ENCODE results near the gene LRRC4C.
"Not testable (repeated sequence)": the region's sequence is repeated elsewhere in the genome, so short reads cannot be mapped to it uniquely, and the experiment has no call there.

Gene LRRC4C

GRCh38 chr11:41050791-41051190 lies 408.7 kb downstream of the LRRC4C start:
- DNase-seq (ENCODE audit: insufficient read length, low spot score) (no peak), FAIRE-seq (no peak)

DNA sequence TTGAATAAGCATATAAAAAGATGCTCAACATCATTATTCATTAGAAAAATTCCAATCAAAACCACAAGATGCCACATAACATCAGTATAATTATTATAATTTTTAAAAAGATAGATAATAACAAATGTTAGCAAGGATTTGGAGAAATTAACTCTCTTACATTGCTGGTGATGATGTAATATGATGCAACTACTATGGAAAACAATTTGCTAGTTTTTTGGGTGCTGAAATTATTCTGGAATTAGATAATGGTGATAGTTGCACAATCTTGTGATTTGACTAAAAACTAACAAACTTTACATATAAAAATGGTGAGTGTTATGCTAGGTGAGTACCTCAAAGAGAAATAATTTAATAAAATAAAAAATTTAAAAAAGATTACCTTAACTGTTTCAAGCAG lies 412.2 kb downstream of the LRRC4C start:
- DNase-seq (ENCODE audit: insufficient read length, low spot score), result no peak
- FAIRE-seq, result no peak

DNA sequence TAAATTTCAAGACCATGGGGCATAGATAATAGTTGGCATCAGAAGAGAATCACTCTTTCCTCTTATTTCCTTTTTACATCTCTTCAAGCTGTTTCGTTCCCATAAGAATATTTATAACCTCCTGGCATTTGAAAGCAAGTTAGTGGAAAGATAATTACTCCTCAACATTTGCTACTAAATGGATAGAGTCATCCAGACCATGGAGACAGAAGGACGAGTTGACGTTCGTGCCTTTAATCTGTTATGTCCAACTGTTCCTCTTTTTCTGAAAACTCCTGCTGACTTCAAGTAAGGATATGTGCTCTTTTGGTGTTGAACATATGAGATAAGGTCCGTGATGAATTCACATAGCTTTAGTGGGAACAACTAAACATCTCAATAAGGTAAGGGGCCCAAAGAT lies 414.2 kb downstream of the LRRC4C start:
- FAIRE-seq (no peak), DNase-seq (ENCODE audit: insufficient read length, low spot score) (no peak)

DNA sequence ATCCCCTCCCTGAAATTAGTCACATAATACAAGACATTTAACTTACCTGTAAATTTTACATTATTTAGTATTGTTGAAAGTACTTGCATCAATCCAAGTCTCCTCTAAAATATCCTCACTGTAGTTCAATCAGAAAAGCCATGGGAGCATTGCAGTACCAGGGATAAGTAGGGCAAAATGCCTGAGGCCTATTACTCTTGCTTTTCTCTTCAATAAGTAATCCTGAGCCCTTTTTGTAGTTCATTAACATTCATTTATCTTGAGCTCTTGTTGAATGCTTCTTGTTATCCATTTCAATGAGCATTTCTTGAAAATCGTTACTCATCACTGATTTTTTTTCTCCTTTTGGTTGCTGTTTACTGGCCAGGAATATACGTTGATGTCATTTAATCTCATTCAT lies 414.7 kb downstream of the LRRC4C start:
- FAIRE-seq (no peak), DNase-seq (ENCODE audit: insufficient read length, low spot score) (no peak)

- DNase-seq (ENCODE audit: insufficient read length, low spot score) (no peak), FAIRE-seq (no peak)
Measured at GRCh38 chr11:41042688-41043087, 416.8 kb downstream of the LRRC4C start.

- FAIRE-seq, result no peak
- DNase-seq (ENCODE audit: insufficient read length, low spot score), result no peak
Measured at GRCh38 chr11:41040474-41040873, 419.0 kb downstream of the LRRC4C start.

- no peak for DNase-seq (ENCODE audit: insufficient read length, low spot score)
- no peak for FAIRE-seq
Measured at GRCh38 chr11:41039592-41039991, 419.9 kb downstream of the LRRC4C start.

DNA sequence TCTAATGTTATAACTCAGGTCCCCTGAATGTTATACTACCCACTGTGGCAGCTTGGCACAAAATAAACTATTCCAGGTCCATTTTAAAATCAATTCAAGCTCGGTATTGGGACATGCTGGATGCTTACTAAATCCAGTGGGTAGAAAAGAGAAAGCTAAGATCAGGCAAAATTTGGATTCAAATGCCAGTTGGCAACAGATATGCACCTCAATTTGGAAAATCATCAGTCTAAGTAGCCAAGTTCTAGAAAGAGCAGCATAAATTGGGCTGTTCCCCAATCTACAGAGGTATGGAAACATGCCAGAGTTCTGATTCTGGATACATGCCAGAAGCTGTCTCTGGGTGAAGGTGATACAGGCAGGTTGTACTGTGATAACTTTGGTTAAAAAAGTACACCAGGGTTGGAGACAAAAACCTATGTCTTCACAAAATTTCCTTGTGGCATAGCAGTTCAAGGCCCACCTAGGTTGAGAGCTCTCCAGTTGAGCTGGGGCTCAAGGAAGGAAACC lies 427.8 kb downstream of the LRRC4C start:
- FAIRE-seq, result no peak
- DNase-seq (ENCODE audit: insufficient read length, low spot score), result no peak

- FAIRE-seq, result no peak
- DNase-seq (ENCODE audit: insufficient read length, low spot score), result no peak
Measured at GRCh38 chr11:41020259-41020658, 439.2 kb downstream of the LRRC4C start.

DNA sequence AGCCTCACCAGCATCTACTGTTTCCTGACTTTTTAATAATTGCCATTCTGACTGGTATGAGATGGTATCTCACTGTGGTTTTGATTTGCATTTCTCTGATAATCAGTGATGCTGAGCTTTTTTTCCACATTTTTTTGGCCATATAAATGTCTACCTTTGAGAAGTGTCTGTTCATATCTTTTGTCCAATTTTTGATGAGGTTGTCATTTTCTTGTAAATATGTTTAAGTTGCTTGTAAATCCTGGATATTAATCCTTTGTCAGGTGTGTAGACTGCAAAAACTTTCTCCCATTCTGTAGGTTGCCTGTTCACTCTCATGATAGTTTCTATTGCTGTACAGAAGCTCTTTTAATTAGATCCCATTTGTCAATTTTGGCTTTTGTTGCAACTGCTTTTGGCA lies 439.8 kb downstream of the LRRC4C start:
- not testable (repeated sequence) for FAIRE-seq

GRCh38 chr11:41018224-41018623 lies 441.2 kb downstream of the LRRC4C start:
- FAIRE-seq, result no peak
- DNase-seq (ENCODE audit: insufficient read length, low spot score), result no peak

More for the DNA sequence above, 439.8 kb downstream of the LRRC4C start:
- not testable (repeated sequence) for DNase-seq (ENCODE audit: insufficient read length, low spot score)

- DNase-seq (ENCODE audit: insufficient read length, low spot score), result no peak
- FAIRE-seq, result no peak
Measured at GRCh38 chr11:41010361-41011050, 448.9 kb downstream of the LRRC4C start.

- FAIRE-seq (no peak), DNase-seq (ENCODE audit: insufficient read length, low spot score) (no peak)
Measured at GRCh38 chr11:41005986-41006385, 453.5 kb downstream of the LRRC4C start.

DNA sequence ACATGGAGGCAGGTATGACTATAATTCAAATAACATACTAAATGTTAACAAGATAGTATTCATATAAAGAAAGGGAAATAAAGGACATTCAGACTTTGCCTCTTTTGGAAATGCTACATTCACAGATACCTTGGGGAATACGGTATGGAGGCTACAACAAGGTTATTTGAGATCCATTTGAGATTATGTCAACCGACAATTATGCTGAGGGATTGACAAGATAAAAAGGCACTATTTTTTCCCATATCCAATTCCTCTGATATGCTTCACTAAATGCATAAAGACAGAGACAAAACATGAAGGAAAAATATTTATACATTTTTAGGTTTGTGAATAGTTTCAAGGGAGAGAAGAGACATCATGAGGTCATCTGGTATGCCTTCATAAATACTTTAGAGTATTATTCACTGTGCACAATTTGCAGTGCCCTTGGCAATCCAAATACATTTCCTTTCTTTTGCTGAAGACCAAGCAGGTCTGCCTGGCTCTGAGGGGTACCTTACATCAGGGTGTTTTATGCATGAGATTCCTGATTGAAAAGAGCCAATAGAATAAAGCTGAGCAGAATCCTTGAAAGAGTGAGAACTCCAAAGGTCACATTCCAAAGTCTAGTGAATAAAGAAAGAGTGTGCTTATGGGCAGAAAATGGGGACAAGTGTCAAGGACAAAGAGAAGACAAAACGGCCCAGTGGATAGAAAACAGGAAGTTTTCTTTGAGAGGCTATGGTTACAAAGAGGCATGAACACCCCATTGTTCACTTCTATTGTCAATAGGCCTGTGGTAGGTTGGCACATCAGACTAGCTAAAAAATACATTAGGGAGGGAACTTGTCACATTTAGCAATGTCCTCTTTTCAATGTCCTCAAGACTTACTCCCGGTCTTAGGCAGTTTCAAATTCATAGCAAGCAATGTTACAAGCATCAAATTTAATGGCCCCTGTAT lies 455.8 kb downstream of the LRRC4C start:
- FAIRE-seq, result no peak
- no peak for DNase-seq (ENCODE audit: insufficient read length, low spot score)

DNA sequence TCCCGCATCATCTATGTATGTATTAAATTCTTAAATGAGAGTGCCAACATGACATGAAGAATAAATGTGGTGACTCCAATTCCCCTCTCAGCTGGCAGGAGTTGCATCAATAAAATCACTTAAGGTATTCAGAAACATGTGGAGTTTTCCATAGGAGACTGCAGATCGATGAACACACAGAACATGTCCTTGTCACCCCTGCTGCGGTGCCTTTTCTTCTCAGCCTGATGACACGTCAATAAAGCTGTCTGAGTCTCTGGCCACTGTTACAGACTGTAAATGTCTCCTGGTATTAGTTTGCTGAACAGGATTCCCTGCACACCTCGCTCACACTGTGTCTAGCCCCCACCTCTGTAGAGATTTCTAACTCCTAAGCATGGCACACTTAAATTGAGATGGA lies 460.5 kb downstream of the LRRC4C start:
- FAIRE-seq (no peak), DNase-seq (ENCODE audit: insufficient read length, low spot score) (no peak)

DNA sequence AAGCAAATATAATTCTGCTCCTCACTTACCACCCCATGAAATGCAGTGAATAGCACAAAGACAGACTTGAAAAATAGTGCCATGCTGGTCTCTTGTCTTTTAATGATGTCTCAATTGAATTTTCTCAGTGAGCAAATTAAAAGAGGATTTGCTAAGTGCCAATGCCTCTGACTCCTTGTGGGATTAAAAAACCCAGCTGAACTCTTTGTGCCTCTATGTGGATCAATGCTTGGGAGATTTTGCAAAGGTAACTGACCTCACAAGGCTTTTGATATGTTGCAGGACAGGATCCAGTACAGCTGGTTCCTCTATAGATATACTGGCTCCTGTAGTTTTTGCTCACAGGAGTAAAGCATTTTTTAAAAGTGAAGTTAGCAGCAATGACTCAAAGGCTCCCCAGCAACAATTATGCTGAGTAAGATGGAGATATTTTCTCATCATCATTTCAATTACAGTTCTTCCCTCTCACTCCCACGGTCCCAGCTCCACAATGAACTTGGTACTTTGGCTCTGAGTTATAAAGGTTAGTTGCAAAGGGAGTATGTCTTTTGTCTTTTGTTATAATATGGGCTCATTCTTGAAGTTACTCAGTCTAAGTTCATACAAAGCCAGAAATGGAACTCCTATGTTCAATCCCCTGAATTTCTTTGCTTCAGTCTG lies 471.5 kb downstream of the LRRC4C start:
- FAIRE-seq (no peak), DNase-seq (ENCODE audit: insufficient read length, low spot score) (no peak)

- DNase-seq (ENCODE audit: insufficient read length, low spot score), result no peak
- FAIRE-seq, result no peak
Measured at GRCh38 chr11:40986320-40986719, 473.1 kb downstream of the LRRC4C start.

- DNase-seq (ENCODE audit: insufficient read length, low spot score) (no peak), FAIRE-seq (no peak)
Measured at GRCh38 chr11:40975076-40975475, 484.4 kb downstream of the LRRC4C start.

DNA sequence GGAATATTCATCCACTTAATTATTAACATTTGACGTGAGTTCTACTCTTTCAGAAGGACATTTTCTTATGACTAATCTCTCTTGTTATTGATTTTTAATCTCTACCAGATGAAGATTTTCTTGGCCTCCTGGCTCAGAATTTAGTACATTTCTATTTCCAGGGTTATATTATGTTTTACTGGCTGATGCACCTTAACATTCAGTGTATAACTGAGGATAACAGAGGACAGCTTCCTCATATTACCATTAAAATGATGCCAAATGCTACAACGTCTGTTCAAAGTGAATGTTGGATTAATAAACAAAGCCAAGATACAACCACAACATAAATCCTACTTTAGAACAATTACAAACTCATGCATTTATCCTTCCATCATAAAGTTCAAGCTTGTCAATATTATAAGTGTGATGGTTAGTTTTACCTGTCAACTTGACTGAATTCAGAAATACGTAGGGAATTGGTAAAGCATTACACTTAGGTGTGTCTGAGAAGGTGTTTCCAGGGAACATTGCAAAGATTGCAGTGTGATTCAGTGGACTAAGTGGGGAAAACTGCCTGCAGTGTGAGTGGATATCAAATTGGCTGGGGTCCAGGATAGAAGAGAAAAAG lies 485.2 kb downstream of the LRRC4C start:
- no peak for DNase-seq (ENCODE audit: insufficient read length, low spot score)
- no peak for FAIRE-seq

DNA sequence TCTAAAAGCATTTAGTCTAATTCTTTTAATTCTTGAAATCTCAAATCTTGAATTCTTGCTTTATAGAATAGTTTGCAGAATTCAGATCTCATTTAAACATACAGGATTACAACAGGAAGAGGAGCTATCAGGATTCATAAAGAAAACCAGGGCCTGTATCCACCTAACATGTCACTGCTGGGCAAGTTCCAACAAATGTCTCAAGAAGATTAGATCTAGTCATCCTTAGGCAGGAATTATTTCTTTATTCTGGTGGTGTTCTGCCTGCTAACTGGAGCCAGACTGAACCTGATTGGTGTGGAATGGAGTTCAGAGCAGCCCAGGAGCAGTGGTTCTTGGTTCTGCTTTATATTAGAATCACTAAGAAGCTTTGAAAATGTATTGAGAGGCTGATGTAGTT lies 500.7 kb downstream of the LRRC4C start:
- FAIRE-seq (no peak), DNase-seq (ENCODE audit: insufficient read length, low spot score) (no peak)

DNA sequence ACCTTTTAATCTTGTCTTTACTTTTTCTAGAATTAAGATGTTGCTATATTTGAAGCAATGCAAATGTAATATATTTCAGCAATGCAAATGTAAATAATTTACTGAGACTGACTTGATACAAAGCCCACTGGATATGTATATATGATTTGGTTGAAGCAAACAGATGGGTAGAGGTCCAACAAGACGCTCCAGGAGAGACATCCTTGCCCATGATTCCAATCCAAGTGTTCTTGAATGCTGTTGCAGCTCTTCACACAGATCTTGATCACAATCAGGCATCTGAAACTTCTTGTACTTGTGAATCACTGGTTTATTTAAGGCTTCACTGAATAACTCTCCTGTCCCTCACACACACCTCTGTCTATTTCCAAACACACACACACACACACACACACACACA lies 507.0 kb downstream of the LRRC4C start:
- FAIRE-seq, result no peak
- no peak for DNase-seq (ENCODE audit: insufficient read length, low spot score)

All from GM19239 (cell line).